NCI-H748 (cell line): ENCODE data around the gene CAMSAP1.
"Not testable (repeated sequence)": the region's sequence is repeated elsewhere in the genome, so short reads cannot be mapped to it uniquely, and the experiment has no call there.

Source experiments
- DNase-seq: peaks from one replicate; lab custom pipeline; 2025; ENCODE audit not compliant: unreplicated experiment; lab: John Stamatoyannopoulos, UW

CAMSAP1 gene

DNA sequence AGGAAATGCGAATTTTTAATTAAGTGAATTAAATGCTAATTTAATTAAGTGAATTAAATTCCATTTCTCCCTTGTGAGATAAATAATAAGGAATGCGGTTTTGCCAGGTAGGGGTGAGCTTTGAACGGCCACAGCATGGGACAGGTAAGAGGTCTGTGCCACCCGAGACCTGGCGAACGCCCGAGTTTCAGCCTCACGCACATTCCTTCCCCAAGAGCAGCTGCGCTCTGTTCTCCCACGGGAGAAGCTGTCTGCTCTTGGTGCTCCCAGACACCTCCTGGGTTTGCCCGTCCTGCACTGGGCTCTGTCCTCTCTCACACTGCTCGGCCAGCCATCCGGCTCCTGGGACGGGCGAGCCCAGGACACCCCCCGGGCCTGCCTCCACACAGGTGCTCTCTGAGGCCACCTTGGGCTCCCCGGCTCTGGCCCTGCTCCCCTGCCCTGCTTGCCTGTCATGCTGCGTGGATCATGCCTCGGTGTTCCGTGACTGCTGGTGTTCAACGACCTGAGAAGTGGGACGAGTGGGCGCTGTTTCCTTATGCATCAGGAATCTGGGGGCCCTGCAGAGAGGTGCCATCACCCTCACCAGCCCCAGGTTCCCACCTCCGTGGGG lies 13.7 kb upstream of the CAMSAP1 start:
- DNase-seq, result no peak

DNA sequence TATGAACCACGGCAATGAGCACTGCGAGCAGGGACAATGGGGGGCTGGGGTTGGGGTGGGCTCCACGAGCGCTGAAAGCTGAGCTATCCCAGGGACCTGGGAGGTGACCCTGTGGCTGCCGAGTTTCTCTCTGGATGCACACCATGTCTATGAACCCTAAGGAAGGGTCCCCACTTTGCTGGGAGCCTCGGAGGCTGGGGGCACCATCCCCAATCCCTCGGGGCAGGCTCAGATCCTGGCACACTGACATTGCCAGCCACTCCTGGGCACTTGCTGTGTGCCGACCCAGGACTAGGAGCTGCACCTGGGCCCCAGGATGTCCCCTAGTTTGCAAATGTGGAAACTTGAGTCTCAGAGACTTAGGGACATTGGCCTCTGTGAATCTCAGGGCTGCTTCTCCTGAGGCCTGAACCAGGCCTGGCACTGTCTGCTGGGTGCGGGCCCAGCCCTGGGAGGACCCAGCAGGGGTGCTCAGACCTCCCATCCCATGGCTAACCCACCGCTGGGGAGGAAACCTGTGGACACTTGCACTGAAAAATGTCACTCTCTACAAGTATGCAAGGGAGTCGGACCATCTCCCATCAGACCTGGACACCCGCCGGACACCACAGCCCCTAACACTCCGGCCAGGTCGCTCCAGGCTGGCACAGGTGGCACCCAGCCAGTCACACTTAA lies 13.0 kb upstream of the CAMSAP1 start:
- no peak for DNase-seq

DNA sequence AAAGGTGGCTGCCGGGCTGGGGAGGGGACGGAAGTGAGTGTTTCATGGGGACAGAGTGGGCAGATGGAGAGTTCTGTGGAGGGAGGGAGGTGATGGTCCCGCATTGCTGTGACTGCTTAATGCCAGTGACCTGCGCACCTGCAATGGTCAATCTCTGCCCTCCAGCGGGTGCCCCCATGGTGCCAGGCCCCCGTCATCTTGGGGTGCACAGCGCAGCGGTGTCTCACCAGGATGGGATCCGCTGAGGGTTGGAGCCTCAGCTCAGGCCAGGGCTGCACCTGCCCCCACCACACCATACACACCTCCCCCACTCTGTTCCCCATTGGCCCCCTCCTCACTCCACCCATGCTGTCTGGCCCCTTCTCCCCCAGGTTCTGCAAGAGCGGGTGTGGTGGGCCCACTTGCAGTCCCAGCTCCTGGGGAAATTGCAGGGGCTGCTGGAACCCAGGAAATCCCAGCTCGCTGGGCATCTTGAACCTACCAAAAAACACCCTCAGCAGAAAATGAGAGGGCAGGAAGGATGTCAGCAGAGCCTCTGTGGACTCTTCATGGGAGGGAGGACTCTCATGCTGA lies 12.1 kb upstream of the CAMSAP1 start:
- DNase-seq, result no peak

- not testable (repeated sequence) for DNase-seq
These were observed 8.9 kb upstream of the CAMSAP1 start for GRCh38 chr9:135916227-135916626.

- no peak for DNase-seq
These were observed 7.6 kb upstream of the CAMSAP1 start for GRCh38 chr9:135914921-135915320.

DNA sequence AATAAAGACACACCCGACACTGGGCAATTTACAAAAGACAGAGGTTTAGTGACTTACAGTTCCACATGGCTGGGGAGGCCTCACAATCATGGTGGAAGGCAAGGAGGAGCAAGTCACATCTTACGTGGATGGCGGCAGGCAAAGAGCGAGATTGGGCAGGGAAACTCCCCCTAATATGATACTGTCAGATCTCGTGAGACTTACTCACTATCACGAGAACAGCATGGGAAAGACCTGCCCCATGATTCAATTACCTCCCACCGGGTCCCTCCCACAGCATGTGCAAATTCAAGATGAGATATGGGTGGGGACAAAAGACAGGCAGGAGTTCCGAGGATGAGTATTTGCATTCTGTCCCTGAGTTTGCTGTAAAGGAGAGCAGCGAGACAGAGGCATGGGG lies 3.9 kb upstream of the CAMSAP1 start:
- DNase-seq, result not testable (repeated sequence)

GRCh38 chr9:135910757-135911156 lies 3.4 kb upstream of the CAMSAP1 start:
- no peak for DNase-seq

DNA sequence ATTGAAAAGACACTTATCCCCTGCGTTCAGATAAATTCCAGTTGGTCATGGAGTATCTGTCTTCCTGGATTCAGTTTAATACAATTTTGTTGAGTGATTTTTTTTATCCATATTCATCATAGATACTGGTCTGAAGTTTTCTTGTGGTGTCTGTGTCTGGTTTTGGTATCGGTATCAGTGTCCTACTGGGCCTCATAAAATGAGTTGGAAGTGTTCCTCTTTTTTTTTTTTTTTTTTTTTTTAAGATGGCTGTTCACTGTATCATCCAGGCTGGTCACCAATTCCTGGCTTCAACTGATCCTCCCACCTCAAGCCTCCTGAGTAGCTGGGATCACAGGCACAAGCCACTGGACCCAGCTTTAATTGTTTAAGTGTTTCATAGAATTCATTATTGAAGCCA lies 2.9 kb upstream of the CAMSAP1 start:
- no peak for DNase-seq

DNA sequence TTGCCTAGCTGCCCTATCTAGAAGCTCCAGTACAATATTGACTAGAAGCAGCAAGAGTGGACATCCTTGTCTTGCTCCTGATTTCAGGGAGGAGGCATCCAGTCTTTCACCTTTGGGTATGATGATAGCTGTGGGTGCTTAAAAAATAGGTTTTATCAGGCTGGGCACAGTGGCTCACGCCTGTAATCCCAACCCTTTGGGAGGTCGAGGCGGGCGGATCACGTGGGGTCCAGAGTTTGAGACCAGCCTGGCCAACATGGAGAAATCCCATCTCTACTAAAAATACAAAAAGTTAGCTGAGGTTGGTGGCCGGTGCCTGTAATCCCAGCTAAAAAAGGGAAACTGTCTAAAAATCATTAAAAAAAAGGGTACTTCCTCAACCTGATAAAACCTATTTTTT lies 2.0 kb upstream of the CAMSAP1 start:
- no peak for DNase-seq

GRCh38 chr9:135908754-135909204 lies 1.4 kb upstream of the CAMSAP1 start:
- no peak for DNase-seq

DNA sequence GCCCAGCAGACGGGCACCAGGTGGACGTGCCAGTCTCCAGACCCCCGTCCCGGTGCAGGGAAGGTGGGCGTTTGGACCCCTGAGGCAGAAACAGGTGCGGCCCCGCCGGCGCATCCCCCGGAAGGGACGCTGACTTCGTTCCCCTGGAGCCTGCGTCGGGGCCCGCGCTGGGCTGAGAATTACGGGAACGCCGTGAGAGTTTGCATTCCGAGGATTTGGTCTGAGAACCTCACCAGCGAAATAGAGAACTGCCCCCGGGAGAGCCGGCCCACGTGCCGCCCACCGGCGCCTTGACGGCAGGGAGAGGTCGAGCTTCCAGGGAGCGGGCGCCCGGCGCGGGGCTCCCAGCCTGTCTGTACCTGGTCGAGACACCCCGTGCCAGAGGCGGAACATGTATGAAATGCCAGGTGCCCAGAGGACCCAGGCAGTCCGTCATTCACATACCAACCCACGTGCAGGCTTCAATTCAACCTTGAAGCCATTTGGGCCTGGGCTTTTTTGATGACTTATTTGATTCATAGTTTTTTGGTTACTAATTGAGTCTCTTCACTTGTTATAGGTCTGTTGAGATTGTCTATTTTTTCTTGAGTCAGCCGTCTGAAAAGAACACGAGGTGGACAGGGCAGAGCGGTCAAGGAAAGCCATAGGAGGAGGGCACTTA lies 877 bp upstream of the CAMSAP1 start:
- peak; percentile 59 for DNase-seq

DNA sequence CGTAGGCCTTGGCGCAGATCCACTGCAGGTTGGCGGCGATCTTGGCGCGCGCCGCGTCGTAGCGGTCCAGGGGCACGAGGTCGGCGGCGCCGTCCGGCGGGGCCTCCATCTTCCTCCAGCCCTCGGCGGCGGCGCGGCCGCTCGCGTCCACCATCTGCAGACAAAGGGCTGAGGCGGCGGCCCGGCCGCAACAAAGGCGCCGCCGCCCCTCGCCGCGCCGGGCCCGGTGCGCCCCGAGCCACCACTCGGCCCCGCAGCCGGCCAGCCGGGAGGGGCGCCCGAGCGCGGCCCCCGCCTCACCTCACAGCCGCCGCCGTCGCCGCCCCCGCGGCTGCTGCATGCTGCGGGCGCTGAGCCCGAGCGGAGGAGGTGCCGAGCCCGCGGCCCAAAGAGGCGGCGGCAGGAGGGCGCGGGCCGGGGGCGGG lies 328 bp downstream of the CAMSAP1 start:
- DNase-seq, result peak; percentile 74

DNA sequence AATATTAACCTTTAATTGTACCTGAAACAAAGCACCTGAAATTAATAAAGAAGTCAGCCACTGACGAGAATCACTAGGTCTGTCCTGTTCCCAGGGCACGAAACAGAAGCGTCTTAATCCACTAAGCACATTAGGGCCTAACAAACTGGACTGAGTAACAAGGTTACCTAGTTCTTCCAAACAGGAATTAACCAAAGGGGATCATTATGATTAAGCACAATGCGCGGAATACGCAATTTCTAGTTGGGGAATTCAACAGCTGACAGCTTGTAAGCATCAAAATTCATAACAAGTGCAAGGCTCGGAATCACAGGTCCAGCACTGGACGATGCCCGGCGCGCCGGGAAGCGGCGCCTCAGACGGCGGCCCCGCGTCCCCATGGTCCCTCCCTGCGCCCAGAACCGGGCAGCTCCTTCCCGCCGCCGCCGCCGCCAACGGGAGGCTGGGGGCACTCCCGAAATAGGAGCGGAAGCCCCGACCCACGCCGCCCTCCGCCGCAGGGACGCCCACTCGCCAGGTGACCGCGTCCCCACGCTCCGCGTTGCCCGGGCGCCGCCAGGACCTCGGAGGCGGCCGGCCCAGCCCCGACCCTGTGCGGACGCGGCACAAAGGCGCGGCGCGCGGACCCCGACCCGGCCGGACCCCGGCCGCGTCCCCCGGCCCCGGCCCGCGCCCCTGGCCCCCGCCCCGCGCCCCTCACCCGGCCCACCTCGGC lies 898 bp downstream of the CAMSAP1 start:
- DNase-seq, result peak; percentile 35

- no peak for DNase-seq
These were observed 1.7 kb downstream of the CAMSAP1 start for GRCh38 chr9:135905380-135906258.

DNA sequence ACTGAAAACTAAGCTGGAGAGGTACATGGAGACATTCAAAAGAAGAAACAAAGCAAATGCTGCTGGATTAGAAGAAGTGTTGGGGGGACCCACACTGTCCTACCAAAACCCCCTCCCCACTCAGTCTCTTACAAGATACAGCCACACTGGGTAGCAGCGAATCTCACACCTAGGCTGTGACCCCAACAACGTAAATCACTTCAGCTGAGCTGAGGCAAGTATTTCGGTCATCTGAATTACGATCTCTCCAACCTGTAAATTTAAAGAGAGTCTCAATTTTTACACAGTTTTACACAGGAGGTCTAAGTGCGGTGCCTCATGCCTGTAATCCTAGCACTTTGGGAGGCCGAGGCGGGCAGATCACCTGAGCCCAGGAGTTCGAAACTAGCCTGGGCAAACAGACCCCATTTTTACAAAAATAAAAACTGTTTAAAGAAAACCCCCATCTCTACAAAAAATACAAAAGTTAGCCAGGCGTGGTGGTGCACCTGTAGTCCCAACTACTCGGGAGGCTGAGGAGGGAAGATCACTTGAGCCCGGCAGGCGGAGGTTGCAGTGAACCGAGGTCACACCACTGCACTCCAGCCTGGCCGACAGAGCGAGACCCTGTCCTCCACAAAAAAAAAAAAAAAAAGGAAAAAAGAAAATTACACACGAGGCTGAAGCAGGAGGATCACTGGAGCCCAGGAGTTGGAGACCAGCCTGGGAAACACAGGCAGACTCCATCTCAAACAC lies 3.4 kb downstream of the CAMSAP1 start:
- no peak for DNase-seq

GRCh38 chr9:135903358-135903656 lies 4.0 kb downstream of the CAMSAP1 start:
- no peak for DNase-seq

GRCh38 chr9:135902655-135903357 lies 4.5 kb downstream of the CAMSAP1 start:
- no peak for DNase-seq

GRCh38 chr9:135901826-135902225 lies 5.5 kb downstream of the CAMSAP1 start:
- DNase-seq, result no peak

DNA sequence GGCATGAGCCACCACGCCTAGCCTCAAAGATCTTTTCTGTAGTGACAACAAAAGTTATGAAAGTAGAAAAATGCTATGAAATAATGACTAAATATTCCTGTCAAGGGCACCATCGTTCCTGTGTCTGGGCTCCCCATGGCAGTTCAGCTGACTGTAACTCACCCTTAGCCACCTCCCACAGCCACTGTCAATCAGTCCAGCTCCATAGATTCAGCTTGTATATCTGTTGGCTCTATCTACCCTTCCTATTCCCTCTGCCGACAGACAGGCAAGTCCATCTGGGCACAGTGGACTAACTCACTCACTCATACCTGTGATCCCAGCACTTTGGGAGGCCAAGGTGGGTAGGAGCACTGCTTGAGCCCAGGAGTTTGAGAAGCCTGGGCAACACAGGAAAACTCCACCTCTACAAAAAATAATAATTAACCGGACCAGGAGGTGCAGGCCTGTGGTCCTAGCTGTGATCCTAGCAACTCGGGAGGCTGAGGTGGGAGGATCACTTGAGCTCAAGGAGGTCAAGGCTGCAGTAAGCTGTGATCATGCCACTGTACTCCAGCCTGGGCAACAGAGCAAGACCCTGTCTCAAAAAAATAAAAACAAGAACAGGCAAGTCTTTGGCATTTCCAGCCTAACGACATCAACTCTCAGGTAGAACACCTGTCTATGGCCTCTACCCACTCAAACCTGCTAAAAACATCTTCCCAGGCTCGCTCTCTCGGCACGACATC lies 6.2 kb downstream of the CAMSAP1 start:
- no peak for DNase-seq
